ENCODE results near the gene CPNE5. TPM values are rescaled to one million over a fixed set of nuclear protein-coding genes. Genes with fewer than 3 reads are reported as not detected.

Gene CPNE5
- total and polyA plus RNA-seq, 7 donors = 0.03 to 1.7 (median 0.41) TPM

DNA sequence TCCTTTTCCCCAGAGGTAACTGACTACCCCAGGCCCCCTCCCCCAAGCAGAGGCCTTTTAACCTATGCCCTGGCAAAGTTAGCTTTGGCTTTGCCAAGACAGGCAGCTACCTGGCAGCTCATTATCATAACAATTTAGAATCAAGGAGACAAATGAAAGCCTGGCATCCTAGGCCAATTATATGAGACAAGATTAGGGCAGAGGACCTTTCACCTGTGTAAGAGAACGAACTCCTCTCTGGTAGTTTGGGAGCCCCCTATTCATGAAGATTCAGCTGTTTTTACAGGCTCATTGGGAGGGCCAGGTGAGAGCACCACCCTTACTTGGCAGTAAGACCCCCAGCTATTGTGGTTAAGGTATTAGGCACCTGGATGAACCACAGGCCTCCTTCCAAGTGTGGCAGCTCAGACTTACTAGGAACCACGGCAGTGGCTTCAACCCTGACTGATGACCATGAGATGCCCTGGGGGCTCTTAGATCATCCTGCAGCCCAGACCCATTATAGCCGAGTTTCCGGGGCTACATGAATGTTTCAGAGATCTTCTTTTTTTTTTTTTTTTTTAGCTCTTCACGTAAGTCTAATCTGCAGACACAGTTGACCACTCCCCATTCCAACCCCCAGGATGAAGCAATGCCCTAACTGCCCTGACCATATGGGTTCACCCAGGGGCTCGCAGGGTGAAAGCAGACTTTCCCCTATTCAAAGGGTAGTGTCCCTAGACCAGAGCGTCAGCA lies 85.4 kb downstream of the CPNE5 start:
- intact Hi-C loops (cut with DNase I) = loop anchor here (5.0 to 10.0 kb wide), 2 partner anchors 57 to 329 kb away; partner anchors contain the start of gene RAB44 (in 1 of the 2)
- H3K27ac ChIP-seq = peak overlapping the region; percentile 64
- no peaks in the 10 kb centered on the region for H3K36me3 ChIP-seq (ENCODE audit: insufficient read depth in 1 of 2, low read depth in 1 of 2)
- WGBS, 3 donors = 92 to 94% (median 93%) methylated on average over 7 of the region's 7 CpGs
- no peak for DNase-seq
- H3K4me1 ChIP-seq = peaks cover 26% of the 10 kb centered on the region
- no peak for ATAC-seq
- H3K4me3 ChIP-seq = no peak overlapping the region
- H3K27me3 ChIP-seq (ENCODE audit: insufficient read depth in 3 of 3, low read length in 2 of 3) = no peaks in the 10 kb centered on the region
- peaks cover 4% of the 10 kb centered on the region for H3K9me3 ChIP-seq
- TF ChIP-seq, protein P1, sequence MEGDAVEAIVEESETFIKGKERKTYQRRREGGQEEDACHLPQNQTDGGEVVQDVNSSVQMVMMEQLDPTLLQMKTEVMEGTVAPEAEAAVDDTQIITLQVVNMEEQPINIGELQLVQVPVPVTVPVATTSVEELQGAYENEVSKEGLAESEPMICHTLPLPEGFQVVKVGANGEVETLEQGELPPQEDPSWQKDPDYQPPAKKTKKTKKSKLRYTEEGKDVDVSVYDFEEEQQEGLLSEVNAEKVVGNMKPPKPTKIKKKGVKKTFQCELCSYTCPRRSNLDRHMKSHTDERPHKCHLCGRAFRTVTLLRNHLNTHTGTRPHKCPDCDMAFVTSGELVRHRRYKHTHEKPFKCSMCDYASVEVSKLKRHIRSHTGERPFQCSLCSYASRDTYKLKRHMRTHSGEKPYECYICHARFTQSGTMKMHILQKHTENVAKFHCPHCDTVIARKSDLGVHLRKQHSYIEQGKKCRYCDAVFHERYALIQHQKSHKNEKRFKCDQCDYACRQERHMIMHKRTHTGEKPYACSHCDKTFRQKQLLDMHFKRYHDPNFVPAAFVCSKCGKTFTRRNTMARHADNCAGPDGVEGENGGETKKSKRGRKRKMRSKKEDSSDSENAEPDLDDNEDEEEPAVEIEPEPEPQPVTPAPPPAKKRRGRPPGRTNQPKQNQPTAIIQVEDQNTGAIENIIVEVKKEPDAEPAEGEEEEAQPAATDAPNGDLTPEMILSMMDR (IDR thresholded peaks at IDR 0.05) = no peak

DNA sequence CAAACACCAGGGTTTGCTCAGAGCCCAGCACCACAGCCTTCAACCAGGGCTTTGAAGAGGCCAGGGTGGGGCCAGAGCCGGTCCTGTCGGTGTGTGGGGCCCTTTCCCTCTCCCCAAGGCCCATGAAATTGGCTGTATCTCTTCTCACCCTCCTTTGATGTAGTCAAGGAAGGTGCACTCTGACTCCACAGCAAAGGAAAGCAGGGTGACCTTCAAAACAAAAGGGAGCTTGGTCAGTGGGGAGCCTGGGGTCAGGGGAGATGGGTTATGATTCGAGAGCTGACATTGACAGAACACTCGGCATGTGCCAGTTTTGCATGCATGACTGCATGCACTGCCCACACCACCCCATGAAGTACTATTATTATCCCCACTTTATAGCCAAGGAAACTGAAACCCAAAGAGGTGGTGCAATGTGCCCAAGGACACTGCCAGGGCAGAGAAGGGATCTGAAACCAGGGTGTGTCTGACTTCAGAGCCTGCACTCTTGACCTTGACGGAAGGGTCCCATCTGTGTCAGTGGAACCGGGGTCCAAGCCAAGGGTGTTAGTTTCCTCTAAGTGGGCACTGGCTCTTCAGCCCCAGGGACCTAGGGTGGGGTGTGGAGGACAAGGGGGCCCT lies 86.2 kb downstream of the CPNE5 start:
- WGBS, 3 donors = 24 to 34% (median 29%) methylated on average over 6 of the region's 6 CpGs
- ATAC-seq (peak; percentile 84 to 97 (median 90)), DNase-seq (peak; percentile 34 to 75)
- H3K4me1 ChIP-seq = peaks cover 26% of the 10 kb centered on the region
- no peaks in the 10 kb centered on the region for H3K36me3 ChIP-seq (ENCODE audit: insufficient read depth in 1 of 2, low read depth in 1 of 2)
- TF ChIP-seq, protein P1 (IDR thresholded peaks at IDR 0.05) = no peak
- H3K9me3 ChIP-seq = peaks cover 4% of the 10 kb centered on the region
- peak overlapping the region; percentile 64 for H3K27ac ChIP-seq
- no peaks in the 10 kb centered on the region for H3K27me3 ChIP-seq (ENCODE audit: insufficient read depth in 3 of 3, low read length in 2 of 3)
- H3K4me3 ChIP-seq = no peak overlapping the region
- intact Hi-C loops (cut with DNase I) = loop anchor here (5.0 to 10.0 kb wide), 2 partner anchors 56 to 328 kb away; partner anchors contain the start of gene RAB44 (in 1 of the 2)

- TF ChIP-seq, protein P1 (IDR thresholded peaks at IDR 0.05) = no peak
- DNase-seq = no peak
- peak; percentile 41 to 71 (median 52) for ATAC-seq
- Histone ChIP-seq H3K4me3 (no peak overlapping the region), H3K9me3 (peaks cover 4% of the 10 kb centered on the region), H3K36me3 (ENCODE audit: insufficient read depth in 1 of 2, low read depth in 1 of 2) (no peaks in the 10 kb centered on the region), H3K4me1 (peaks cover 26% of the 10 kb centered on the region), H3K27me3 (ENCODE audit: insufficient read depth in 3 of 3, low read length in 2 of 3) (no peaks in the 10 kb centered on the region), H3K27ac (peak overlapping the region; percentile 64)
- WGBS, 3 donors = 62 to 89% (median 64%) methylated on average over 6 of the region's 6 CpGs
- intact Hi-C loops (cut with DNase I) = loop anchor here (5.0 to 10.0 kb wide), 2 partner anchors 55 to 328 kb away; partner anchors contain the start of gene RAB44 (in 1 of the 2)
Observed at GRCh38 chr6:36752187-36752885, 86.9 kb downstream of the CPNE5 start.

GRCh38 chr6:36751833-36752186 lies 87.4 kb downstream of the CPNE5 start:
- WGBS, 3 donors = 0 to 39% (median 33%) methylated on average over 1 of the region's 1 CpG
- Histone ChIP-seq H3K4me1 (peaks cover 26% of the 10 kb centered on the region), H3K27me3 (ENCODE audit: insufficient read depth in 3 of 3, low read length in 2 of 3) (no peaks in the 10 kb centered on the region), H3K36me3 (ENCODE audit: insufficient read depth in 1 of 2, low read depth in 1 of 2) (no peaks in the 10 kb centered on the region), H3K4me3 (no peak overlapping the region), H3K9me3 (peaks cover 4% of the 10 kb centered on the region), H3K27ac (peak overlapping the region; percentile 64)
- intact Hi-C loops (cut with DNase I) = loop anchor here (5.0 to 10.0 kb wide), 2 partner anchors 55 to 327 kb away; partner anchors contain the start of gene RAB44 (in 1 of the 2)
- TF ChIP-seq, protein P1 (IDR thresholded peaks at IDR 0.05) = no peak
- no peak for ATAC-seq
- no peak for DNase-seq

Data from psoas muscle (tissue), 8 donors.